Prostate gland (tissue), 2 donors: ENCODE measurements around the gene PRPF38A.

ENCODE experiments used
- CTCF ChIP-seq, 4 experiments: fragments of 200-600 bp in 2 of 4; fragments of 450-650 bp in 2 of 4; sonication (generic) in 2 of 4; IDR thresholded peaks; 1 replicate in 3 of 4; 2 replicates in 1 of 4; pipeline ENCODE4 v1.5.1; 2016 to 2019; ENCODE audit warnings: antibody characterized with exemption in 4 of 4, mild to moderate bottlenecking in 2 of 4, moderate library complexity in 2 of 4
- POLR2A ChIP-seq: fragments of 450-650 bp; IDR thresholded peaks from one replicate; pipeline ENCODE4 v1.6.1; 2016; ENCODE audit warnings: antibody characterized with exemption, mild to moderate bottlenecking

DNA sequence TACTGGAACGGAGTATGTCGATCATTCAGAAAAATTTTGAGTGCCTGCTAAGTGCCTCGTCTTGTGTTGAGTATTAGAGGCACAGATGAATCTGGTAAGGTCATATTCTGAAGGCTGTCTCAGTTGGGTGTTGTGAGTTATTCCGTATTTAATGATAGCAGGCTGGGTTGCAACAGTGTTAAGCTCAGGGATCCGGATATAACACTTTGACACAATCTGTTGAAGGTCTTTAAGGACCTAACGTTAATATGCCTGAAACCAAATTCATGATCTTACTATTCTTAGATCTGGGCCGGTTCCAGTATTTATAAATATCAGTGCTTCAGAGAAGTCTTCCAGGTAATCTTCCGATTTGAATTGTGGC, 555 bp downstream of the PRPF38A start:
- TF ChIP-seq POLR2A (no peak), CTCF (IDR thresholded peaks at IDR 0.05) (no peak)
